Measurements from ENCODE around the gene TRPM8. TPM values are rescaled to one million over a fixed set of nuclear protein-coding genes. Genes with fewer than 3 reads are reported as not detected.

TRPM8 gene
- total and polyA plus RNA-seq, 7 donors, result not detected

- 79 to 83% (median 81%) methylated on average over 3 of the region's 3 CpGs for WGBS, 3 donors
- Histone ChIP-seq H3K4me1 (no peaks in the 10 kb centered on the region), H3K9me3 (no peaks in the 10 kb centered on the region), H3K27me3 (ENCODE audit: insufficient read depth in 3 of 3, low read length in 2 of 3) (peaks cover 0 to 2% (median 0%) of the 10 kb centered on the region in 3 donors), H3K27ac (no peak overlapping the region), H3K36me3 (ENCODE audit: insufficient read depth in 1 of 2, low read depth in 1 of 2) (no peaks in the 10 kb centered on the region), H3K4me3 (no peak overlapping the region)
- DNase-seq (no peak), ATAC-seq (no peak)
- intact Hi-C loops (cut with DNase I), result no loop called here
- no peak for TF ChIP-seq CTCF (IDR thresholded peaks at IDR 0.05)
Observed at GRCh38 chr2:233919938-233920337, 2.8 kb downstream of the TRPM8 start.

GRCh38 chr2:233922471-233922870 lies 5.3 kb downstream of the TRPM8 start:
- no peak for TF ChIP-seq CTCF (IDR thresholded peaks at IDR 0.05)
- DNase-seq, result no peak
- H3K36me3 ChIP-seq (ENCODE audit: insufficient read depth in 1 of 2, low read depth in 1 of 2), result no peaks in the 10 kb centered on the region
- peaks cover 0 to 4% (median 0%) of the 10 kb centered on the region in 3 donors for H3K27me3 ChIP-seq (ENCODE audit: insufficient read depth in 3 of 3, low read length in 2 of 3)
- no peaks in the 10 kb centered on the region for H3K9me3 ChIP-seq
- intact Hi-C loops (cut with DNase I), result no loop called here
- ATAC-seq, result no peak
- 38 to 59% (median 42%) methylated on average over 1 of the region's 1 CpG for WGBS, 3 donors
- H3K4me3 ChIP-seq, result no peak overlapping the region
- H3K4me1 ChIP-seq, result no peaks in the 10 kb centered on the region
- H3K27ac ChIP-seq, result no peak overlapping the region

GRCh38 chr2:233925402-233925801 lies 8.2 kb downstream of the TRPM8 start:
- Histone ChIP-seq H3K9me3 (no peaks in the 10 kb centered on the region), H3K4me3 (no peak overlapping the region), H3K36me3 (ENCODE audit: insufficient read depth in 1 of 2, low read depth in 1 of 2) (no peaks in the 10 kb centered on the region), H3K27me3 (ENCODE audit: insufficient read depth in 3 of 3, low read length in 2 of 3) (peaks cover 0 to 4% (median 0%) of the 10 kb centered on the region in 3 donors), H3K4me1 (no peaks in the 10 kb centered on the region), H3K27ac (no peak overlapping the region)
- no peak for ATAC-seq
- intact Hi-C loops (cut with DNase I), result no loop called here
- no peak for DNase-seq
- TF ChIP-seq CTCF (IDR thresholded peaks at IDR 0.05), result no peak
- 64 to 71% (median 68%) methylated on average over 7 of the region's 7 CpGs for WGBS, 3 donors

GRCh38 chr2:233926806-233927205 lies 9.6 kb downstream of the TRPM8 start:
- 77 to 82% (median 79%) methylated on average over 4 of the region's 4 CpGs for whole genome bisulfite sequencing, 3 donors
- ATAC-seq, result no peak
- Histone ChIP-seq H3K4me1 (no peaks in the 10 kb centered on the region), H3K36me3 (ENCODE audit: insufficient read depth in 1 of 2, low read depth in 1 of 2) (no peaks in the 10 kb centered on the region), H3K9me3 (no peaks in the 10 kb centered on the region), H3K4me3 (no peak overlapping the region), H3K27me3 (ENCODE audit: insufficient read depth in 3 of 3, low read length in 2 of 3) (peaks cover 0 to 4% (median 4%) of the 10 kb centered on the region in 3 donors), H3K27ac (no peak overlapping the region)
- intact Hi-C loops (cut with DNase I), result no loop called here
- DNase-seq, result no peak
- no peak for TF ChIP-seq CTCF (IDR thresholded peaks at IDR 0.05)

- H3K27ac ChIP-seq, result no peak overlapping the region
- H3K36me3 ChIP-seq (ENCODE audit: insufficient read depth in 1 of 2, low read depth in 1 of 2), result no peaks in the 10 kb centered on the region
- H3K4me3 ChIP-seq, result no peak overlapping the region
- peaks cover 0 to 7% (median 4%) of the 10 kb centered on the region in 3 donors for H3K27me3 ChIP-seq (ENCODE audit: insufficient read depth in 3 of 3, low read length in 2 of 3)
- no peaks in the 10 kb centered on the region for H3K9me3 ChIP-seq
- 31 to 35% (median 34%) methylated on average over 7 of the region's 7 CpGs for WGBS, 3 donors
- ATAC-seq, result no peak
- intact Hi-C loops (cut with DNase I), result no loop called here
- no peak for TF ChIP-seq CTCF (IDR thresholded peaks at IDR 0.05)
- no peak for DNase-seq
- no peaks in the 10 kb centered on the region for H3K4me1 ChIP-seq
Observed at GRCh38 chr2:233928594-233929351, 11.6 kb downstream of the TRPM8 start.

Data from psoas muscle (tissue), 8 donors.